Activated CD4-positive, CD25-positive, alpha-beta regulatory T cell treated with anti-CD3 and anti-CD28 coated beads, Interleukin-2, amount 50 U/mL, for 16 hours (primary cell): Measurements from ENCODE around the gene REM2.
"Not testable (repeated sequence)": the region's sequence is repeated elsewhere in the genome, so short reads cannot be mapped to it uniquely, and the experiment has no call there.

Experiments used
- DNase-seq: peaks from one replicate; pipeline ENCODE4 v3.0.0-alpha.2; 2020; ENCODE audit warnings: low read depth, low spot score

REM2 gene

DNA sequence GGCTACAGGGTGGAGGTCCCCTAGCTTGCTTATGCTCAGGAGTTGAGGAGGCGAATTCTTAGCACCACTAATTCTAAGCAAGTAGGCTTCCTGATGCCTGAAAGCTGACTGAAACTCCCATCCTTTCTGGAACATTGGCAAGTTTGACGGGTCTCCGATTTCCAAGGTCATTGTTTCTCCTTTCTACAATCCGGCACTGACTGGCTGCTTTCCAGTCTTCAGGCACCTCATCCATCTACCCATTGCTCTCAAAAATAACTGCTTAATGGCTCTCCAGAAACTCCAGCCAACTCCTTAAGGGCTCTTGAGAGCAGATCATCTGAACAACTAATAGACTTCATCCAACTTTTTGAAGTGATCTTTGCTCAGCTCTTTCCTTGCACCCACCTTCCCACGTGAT lies 13.3 kb downstream of the REM2 start:
- DNase-seq = no peak

DNA sequence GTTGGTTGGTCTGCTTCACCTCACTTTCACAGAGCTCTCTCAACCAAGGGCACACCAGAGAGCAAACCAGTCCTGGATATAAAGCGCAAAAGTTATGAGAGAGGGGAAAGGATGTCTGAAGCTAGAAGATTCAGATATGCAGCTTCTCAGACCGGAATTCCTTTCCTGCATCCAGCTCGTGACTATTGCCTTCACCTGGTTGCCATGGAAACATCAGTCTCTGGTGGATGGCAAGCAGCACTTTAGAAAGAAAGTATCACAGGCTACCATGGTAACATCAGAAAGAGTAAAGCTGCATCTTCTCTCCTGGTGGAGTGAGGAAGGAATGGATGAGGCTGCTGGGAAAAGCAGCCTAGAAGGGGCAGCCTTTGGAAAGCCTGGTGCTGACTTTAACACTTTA lies 13.7 kb downstream of the REM2 start:
- DNase-seq = no peak

DNA sequence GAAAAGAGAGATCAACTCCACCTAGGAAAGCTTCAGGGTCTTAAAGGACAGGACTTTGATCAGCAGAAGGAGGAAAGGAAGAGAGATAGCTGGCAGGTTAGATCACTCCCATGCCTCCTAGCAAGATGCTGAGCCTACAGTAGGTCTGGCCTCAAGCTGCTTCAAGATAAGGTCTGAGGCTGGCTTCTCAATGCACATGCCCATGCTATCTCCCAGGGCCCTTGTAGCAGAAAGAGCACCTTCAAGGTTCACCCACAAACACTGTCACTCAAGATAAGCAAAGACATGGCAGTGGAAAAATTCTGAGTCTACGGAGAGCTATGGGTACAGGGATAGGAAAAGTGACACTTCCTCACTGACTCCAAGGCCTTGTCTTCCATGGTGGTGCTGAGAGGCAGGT lies 14.3 kb downstream of the REM2 start:
- no peak for DNase-seq

DNA sequence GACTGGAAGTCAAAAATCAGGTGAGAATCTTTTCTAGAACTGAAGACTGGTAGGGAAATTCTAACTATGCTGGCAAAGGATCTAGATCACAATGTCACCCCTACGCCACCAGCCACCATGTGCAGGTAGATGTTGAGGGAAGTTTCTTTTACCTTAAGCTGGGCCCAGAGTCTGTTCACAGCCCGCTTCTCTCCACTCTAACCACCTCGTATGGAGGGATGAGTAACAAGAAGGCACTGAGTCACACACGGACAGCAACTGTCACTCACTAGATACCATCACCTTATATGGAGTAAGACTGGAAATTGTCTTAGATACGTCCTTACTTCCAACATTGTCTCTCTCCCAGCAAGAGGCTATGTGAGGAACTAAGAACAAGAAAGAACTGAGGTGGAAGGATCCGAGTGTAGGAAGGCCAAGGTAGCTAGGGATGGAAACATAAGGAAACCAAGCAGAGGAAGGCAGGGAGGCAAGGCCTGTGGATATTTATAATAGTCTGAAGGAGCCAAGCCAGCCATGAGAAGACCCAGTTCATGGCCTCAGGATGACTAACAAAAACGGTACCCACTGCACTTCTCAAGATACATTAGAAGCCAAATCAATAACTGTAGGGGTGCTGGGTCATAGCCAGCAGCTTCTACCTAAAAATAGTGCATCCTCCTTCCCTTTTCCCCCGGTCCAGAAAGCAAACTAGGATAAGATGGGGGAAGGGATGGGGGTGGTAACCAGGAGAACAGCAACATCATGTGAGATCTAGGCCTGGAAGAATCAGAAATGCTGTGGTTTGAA lies 15.5 kb downstream of the REM2 start:
- no peak for DNase-seq

DNA sequence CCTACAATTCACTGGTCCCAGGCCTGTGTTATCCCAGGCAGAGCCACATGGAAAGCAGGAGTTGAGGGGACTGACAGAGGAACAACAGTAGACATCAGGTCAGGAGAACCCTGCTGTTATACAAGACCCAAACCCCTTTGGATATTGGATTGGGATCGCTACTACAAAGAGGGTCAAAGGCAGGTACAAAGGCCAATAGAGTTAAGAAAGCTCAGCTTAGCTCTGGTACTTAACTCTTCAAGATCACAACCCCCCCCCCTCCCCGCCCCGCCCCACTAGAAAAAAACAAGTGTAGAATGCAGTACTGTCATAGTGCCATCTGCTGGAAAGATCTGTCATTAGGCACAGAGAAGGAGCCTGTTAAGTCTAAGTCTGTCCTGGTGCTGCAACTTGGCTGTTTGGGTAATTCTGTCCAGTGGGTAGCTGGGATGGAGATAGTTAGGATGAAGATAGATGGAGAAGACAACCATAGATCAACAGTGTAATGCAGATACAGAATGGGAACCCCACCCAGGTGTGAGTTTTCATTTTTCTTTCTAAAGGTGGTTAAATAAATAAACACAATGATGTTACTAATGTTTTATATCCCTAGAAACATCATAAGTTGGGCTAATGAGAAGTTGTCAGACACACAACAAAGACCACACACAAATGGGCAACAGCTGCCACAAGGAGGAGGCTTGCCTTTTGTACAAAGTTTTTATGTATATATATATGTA lies 17.2 kb downstream of the REM2 start:
- DNase-seq = no peak

DNA sequence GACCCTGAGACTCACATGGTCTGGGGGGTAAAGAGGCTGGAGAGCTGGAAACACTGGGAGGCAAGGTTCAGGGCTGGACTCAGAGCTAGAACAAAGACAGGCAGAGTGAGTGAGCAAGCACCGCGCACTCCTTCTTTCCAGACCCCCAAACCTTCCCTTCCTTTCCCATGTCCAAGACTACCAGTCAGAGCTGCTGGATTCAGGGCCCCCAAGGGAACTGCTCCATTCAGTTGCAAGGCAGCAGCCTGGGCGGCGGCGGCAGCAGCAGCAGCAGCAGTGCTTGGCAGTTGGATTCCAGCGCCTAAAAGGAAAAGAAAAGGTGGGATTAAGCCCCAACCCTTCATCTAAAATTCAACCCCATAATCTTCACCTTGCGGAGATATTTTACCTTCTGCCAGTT lies 18.8 kb downstream of the REM2 start:
- DNase-seq = no peak

DNA sequence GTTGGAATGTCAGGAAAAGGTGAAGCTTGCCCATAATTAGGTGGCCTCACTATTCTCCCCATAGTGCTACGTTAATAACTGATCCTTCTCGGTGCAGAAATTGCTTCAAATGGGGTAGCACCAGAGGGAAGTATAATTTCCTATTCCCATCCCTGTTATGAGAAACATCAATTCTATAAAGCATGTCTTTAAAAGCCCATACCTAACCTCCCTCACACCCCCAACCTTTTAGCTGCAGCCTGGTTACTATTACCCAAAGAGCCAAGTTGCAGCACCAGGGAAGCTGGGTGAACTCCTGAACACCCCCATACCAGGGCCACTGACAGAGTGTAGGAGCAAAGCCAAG lies 20.7 kb downstream of the REM2 start:
- no peak for DNase-seq

DNA sequence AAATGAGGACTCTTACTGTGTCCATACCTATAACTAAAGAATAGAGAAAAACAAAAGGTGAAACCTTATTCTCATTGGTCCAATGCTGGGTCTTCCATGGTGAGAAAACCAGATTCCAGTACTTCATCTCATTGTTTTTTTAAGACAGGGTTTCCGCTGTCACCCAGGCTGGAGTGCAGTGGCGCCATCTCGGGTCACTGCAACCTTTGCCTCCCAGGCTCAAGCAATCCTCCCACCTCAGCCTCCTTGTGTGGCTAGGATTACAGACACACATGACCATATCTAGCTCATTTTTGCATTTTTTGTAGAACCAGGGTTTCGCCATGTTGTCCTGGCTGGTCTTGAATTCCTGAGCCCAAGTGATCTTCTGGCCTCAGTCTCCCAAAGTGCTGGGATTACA lies 22.6 kb downstream of the REM2 start:
- DNase-seq = no peak

DNA sequence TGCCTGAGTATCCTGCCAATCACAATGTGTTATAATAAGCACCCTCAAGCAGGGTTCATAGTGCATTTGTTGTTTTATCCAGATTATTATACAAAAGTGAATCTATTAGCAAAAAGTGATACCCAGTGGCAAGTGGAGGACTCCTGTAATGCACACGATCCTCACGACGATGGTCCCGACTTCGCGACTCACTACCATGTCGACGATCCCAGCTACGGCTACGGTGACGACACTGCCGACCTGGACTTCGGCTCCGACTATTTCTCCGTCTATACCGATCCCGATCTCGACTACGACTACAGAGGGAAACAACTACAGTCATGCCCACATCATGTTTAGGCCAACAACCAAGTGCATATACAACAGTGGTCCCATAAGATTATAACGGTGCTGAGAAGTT lies 23.1 kb downstream of the REM2 start:
- DNase-seq = no peak

DNA sequence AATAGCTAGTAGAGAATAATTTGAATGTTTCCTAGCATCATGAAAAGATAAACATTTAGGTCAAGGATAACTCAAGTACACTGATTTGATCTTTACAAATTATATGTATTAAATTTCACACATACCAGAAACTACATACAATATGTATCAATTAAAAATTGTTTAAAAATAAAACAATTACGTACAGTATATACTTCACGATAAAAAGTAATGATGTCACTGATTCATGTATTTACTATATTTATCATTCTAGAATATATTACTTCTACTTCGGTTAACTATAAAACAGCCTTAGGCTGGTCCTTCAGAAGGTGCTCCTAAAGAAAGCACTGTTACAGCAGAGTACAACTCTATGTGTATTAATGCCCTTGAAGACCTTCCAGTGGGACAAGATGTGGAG lies 24.4 kb downstream of the REM2 start:
- no peak for DNase-seq

DNA sequence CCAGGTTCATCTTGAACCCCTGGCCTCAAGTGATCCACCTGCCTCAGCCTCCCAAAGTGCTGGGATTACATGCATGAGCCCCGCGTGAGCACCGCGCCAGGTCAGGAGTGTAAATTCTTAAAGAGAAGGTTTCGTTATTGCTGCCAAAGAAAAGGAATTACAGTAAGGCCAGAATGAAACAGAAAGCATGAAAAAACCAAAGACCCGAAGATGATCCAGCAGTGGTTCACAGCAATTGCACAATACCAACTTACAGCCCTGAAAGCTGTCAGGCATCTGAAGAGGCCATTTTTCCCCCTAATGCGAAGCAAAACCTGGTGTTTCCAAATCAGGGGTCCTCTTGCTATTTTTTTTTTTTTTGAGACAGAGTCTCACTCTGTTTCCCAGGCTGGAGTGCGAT lies 25.6 kb downstream of the REM2 start:
- no peak for DNase-seq

DNA sequence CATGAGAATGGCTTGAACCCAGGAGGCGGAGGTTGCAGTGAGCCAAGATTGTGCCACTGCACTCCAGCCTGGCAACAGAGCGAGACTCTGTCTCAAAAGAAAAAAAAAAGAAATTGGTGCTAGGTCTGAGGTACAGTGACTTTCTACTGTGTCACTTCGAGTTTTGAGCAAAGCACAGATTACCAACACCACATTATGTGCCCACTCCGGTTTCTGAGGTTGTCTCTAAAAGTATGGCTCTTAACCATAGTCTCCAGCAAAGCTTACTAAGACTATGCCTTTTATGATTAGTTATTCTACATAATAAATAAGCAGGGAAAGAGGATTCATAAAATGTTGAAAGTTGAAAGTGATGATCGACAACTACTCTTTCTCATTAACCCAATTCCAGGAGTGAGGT lies 27.9 kb downstream of the REM2 start:
- DNase-seq = no peak

DNA sequence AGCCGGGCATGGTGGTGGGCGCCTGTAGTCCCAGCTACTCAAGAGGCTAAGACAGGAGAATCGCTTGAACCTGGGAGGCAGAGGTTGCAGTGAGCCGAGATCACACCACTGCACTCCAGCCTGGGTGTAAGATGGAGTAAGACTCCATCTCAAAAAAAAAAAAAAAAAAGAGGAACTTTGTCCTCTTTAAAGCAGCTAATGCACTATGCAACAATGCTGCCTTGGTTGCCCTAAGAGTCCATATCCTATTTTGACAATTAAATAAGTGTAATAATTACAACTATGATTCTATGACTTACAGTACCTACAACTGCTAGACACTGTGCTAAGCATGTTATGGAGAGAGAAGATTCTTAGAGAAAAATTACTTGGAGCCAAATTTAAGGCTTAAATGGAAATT lies 31.8 kb downstream of the REM2 start:
- not testable (repeated sequence) for DNase-seq

DNA sequence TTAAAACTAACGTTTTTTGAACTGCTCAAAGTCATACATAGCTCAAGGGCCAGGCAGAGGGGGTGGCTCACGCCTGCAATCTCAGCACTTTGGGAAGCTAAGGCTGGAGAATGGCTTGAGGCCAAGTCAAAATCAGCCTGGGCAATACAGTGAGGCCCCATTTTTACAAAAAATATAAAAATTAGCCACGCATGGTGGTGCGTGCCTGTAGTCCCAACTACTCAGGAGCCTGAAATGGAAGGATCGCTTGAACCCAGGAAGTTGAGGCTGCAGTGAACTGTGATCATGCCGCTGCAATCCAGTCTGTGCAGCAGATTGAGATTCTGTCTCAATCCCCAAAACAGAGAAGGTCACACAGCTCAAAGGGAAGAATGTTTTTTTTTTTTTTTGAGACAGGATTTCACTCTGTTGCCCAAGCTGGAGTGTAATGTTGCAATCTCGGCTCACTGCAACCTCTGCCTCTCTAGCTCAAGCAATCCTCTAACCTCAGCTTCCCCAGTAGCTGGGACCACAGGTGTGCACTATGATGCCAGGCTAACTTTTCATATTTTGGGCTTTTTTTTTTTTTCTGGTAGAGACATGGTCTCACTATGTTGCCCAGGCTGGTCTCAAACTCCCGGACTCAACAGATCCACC lies 33.0 kb downstream of the REM2 start:
- no peak for DNase-seq

DNA sequence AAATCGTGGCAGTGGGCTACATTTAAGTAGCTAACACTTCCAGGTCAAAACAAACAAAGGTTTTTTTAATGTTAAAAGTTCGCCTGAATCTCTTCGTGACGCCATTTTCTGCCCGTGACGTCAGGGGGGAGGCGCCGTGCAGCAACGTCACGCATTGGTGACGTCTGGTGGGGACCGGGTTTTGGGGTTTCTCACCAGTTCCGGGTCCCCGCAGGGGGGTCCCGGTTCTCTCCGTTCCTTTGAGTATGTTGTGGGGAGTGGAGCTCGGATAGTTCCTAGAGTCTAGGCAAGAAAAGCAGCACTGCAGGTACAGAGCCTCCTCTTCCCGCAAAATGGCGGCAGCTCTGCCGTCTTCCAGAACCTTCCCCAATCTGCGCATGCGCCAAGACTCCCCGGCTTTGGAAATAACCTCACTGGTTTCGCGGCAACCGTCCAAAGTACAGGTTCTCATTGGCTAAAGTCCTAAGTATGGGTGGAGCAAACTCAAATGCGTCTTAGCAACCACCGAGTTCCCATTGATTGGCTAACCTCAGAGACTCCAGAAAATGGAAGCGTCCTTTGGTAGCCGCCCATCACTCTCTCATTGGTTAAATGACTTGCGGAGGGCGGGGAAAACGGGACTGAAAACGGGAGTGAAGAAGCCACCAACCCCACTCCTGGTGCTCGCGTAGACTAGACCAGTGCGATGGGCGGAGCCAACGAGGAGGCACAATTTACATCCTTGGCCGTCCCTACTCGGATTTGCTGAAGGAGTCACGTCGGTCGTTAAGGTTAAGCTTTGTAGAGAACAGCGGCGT lies 36.0 kb downstream of the REM2 start, which contains the start of gene RBM23:
RBM23 (minus strand) TSS at position 346 of the 797 bp plus-strand sequence.
- DNase-seq = peak; percentile 100

DNA sequence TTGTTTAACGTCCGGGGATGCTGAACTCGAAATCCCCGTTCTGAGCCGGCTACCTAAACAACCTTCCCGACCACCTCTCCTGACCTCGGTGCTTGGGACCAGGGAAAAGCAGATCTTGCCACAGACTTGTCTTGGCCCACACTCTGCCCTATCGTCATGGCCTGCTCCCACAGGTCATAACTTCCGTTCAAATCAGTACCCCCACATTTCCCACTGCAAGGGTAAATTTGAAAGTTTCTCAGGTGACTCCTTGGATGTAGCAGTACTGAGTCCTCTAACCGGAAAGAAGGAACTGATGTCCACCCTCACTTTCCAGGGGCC lies 36.5 kb downstream of the REM2 start:
- DNase-seq = no peak

DNA sequence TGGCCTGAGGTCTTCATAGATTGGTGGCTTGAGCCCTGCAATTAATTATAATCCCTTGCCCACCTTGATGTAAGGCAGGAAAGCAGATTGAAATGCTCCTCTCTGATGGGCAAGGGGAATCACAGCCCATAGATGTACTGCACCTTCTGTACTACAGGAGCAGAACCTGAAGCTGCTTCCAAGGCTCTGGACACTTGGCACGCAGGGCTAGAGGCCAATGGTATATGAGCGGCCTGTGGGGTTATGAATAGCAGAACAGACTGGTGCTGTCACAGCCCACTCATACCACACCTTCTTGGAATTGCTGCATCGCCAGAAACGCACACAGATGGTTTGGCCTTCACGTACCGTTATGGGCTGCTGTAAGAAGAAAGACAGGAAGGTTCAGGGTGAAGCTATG lies 37.7 kb downstream of the REM2 start:
- no peak for DNase-seq

DNA sequence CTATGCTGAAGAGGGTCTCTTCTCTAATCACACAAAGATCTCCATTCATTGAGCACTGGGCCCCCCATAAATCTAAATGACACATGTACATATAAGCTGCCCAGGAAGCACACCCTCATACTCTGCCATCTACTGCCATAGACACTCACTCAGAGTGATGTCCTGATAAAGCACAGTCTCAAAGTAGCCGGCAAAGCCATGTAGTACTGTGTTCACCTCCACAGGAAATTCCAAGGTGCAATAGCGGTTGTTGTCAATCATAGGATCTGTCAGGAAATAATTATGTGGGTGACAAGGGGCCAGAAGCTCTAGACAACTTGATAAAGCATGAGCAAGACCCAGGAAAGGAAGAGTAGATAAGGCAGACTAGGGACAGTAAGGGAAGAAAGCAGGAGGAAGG lies 39.3 kb downstream of the REM2 start:
- no peak for DNase-seq

DNA sequence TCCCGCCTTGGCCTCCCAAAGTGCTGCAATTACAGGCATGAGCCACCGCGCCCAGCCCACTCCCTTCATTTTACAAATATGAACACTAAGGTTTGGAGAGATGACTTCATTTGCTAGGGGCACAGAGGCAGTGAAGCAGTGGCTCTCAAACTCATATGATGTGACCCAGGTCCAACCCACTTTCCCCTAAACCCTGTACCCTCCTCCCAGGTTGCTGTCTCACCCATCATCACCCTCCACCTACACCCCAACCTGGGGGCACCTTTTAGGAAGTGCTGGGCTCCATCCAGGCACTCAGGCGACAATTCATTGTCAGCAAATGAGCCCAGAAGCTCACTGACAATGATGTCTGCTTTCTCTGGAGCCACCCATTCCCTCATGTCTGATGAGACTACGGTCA lies 40.7 kb downstream of the REM2 start:
- no peak for DNase-seq

DNA sequence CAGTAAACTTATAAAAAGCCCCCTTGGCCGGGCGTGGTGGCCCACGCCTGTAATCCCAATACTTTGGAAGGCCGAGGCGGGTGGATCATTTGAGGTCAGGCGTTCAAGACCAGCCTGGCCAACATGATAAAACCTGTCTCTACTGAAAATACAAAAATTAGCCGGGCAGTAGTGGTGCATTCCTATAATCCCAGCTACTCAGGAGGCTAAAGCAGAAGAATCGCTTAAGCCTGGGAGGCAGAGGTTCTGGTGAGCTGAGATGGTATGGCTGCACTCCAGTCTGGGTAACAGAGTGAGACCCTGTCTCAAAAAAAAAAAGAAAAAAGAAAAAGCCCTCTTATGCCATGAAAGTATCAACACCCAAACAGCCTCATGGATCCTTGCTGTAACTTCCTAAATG lies 42.5 kb downstream of the REM2 start:
- no peak for DNase-seq

DNA sequence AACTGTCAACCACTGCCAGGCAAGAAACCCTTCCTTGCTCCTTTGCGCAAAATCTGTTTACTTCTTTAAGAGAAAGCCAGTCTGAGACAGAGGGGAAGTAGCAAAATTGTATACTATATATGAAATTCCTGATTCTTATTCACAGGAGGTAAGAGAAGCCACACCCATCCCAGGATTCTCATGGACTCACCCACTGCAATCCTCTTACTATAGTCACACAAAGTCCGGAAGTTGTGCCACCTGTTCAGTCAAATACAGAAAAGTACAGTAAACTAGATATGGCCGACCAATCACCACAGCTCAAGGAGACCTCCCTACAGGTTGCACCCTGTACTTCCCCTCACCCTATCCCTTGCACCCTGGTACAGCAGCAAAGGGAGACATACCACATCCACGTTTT lies 43.3 kb downstream of the REM2 start:
- no peak for DNase-seq
